Measurements from ENCODE around the gene SDK1. TPM values are rescaled to one million over a fixed set of nuclear protein-coding genes. Genes with fewer than 3 reads are reported as not detected.

Gene SDK1
- total RNA-seq, 2 experiments from 2014 or later: 0.19 to 0.36 TPM

GRCh38 chr7:3738964-3739363 lies 437.9 kb downstream of the SDK1 start:
- Histone ChIP-seq H3K4me2 (ENCODE audit: low read length) (no peak overlapping the region), H4K20me1 (ENCODE audit: insufficient read depth, low read length) (no peaks in the 10 kb centered on the region)
- POLR2A ChIA-PET: no interaction called here

DNA sequence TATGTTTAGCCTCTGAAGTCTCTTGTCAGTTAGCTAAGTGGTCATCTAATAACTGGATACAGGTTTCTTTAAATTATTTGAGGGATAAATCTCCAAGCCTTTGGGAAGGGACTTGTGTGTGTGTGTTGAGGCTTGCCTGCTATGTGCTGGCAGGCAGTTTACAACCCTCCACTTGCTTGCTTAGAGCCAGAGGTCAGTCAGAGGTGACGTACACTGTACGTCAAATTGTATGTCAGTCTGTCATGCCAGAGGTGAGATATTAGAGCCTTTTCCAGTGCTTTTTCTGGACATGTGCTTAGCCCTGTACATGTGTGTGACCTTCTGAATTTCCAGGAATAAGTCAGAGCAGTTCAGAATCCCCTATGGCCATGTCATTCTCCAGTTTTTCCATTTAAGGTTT lies 438.9 kb downstream of the SDK1 start:
- H3K4me1 ChIP-seq (ENCODE audit: insufficient read depth, low read length, poor library complexity, severe bottlenecking): peaks cover 3% of the 10 kb centered on the region
- BruUV-seq (replicated peaks): no TSS peak
- H3K27ac ChIP-seq (ENCODE audit: low read depth, low read length, poor library complexity, severe bottlenecking): no peak overlapping the region
- intact Hi-C loops (cut with micrococcal nuclease; ENCODE audit: unreplicated experiment): no loop called here
- no peak overlapping the region for H3K4me2 ChIP-seq (ENCODE audit: low read length)
- H3K4me3 ChIP-seq (ENCODE audit: low read depth, low read length, poor library complexity, severe bottlenecking): no peak overlapping the region
- TF ChIP-seq, protein P1, sequence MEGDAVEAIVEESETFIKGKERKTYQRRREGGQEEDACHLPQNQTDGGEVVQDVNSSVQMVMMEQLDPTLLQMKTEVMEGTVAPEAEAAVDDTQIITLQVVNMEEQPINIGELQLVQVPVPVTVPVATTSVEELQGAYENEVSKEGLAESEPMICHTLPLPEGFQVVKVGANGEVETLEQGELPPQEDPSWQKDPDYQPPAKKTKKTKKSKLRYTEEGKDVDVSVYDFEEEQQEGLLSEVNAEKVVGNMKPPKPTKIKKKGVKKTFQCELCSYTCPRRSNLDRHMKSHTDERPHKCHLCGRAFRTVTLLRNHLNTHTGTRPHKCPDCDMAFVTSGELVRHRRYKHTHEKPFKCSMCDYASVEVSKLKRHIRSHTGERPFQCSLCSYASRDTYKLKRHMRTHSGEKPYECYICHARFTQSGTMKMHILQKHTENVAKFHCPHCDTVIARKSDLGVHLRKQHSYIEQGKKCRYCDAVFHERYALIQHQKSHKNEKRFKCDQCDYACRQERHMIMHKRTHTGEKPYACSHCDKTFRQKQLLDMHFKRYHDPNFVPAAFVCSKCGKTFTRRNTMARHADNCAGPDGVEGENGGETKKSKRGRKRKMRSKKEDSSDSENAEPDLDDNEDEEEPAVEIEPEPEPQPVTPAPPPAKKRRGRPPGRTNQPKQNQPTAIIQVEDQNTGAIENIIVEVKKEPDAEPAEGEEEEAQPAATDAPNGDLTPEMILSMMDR (conservative IDR thresholded peaks at IDR 0.05; ENCODE audit: low read length): no peak
- no peak for TF ChIP-seq EZH2phosphoT487 (IDR thresholded peaks at IDR 0.05; ENCODE audit: borderline replicate concordance, low read depth, low read length)
- no peak for DNase-seq (ENCODE audit: low spot score)
- H3K9me3 ChIP-seq (ENCODE audit: low read length): peaks cover 5% of the 10 kb centered on the region; the same call in 1 of the 2 replicates
- H2AFZ ChIP-seq (ENCODE audit: low read length): no peak overlapping the region
- H3K79me2 ChIP-seq (ENCODE audit: insufficient read depth, low read depth, low read length): no peaks in the 10 kb centered on the region
- no peaks in the 10 kb centered on the region for H3K36me3 ChIP-seq (ENCODE audit: insufficient read depth, low read length)
- no peaks in the 10 kb centered on the region for H4K20me1 ChIP-seq (ENCODE audit: insufficient read depth, low read length)
- CTCF ChIA-PET (ENCODE audit: unreplicated experiment): no interaction called here
- POLR2A ChIA-PET: no interaction called here
- H3K9me2 ChIP-seq (ENCODE audit: insufficient read depth, low read length): no peaks in the 10 kb centered on the region

More at GRCh38 chr7:3738964-3739363, 437.9 kb downstream of the SDK1 start:
- peaks cover 5% of the 10 kb centered on the region; the same call in 1 of the 2 replicates for H3K9me3 ChIP-seq (ENCODE audit: low read length)
- no TSS peak for BruUV-seq (replicated peaks)
- no peak overlapping the region for H3K27ac ChIP-seq (ENCODE audit: low read depth, low read length, poor library complexity, severe bottlenecking)
- no peaks in the 10 kb centered on the region for H3K36me3 ChIP-seq (ENCODE audit: insufficient read depth, low read length)
- no peak for TF ChIP-seq EZH2phosphoT487 (IDR thresholded peaks at IDR 0.05; ENCODE audit: borderline replicate concordance, low read depth, low read length)
- intact Hi-C loops (cut with micrococcal nuclease; ENCODE audit: unreplicated experiment): no loop called here
- no peaks in the 10 kb centered on the region for H3K79me2 ChIP-seq (ENCODE audit: insufficient read depth, low read depth, low read length)
- H3K4me3 ChIP-seq (ENCODE audit: low read depth, low read length, poor library complexity, severe bottlenecking): no peak overlapping the region
- CTCF ChIA-PET (ENCODE audit: unreplicated experiment): no interaction called here
- H3K9me2 ChIP-seq (ENCODE audit: insufficient read depth, low read length): no peaks in the 10 kb centered on the region
- H3K4me1 ChIP-seq (ENCODE audit: insufficient read depth, low read length, poor library complexity, severe bottlenecking): peaks cover 3% of the 10 kb centered on the region
- no peak overlapping the region for H2AFZ ChIP-seq (ENCODE audit: low read length)
- no peak for DNase-seq (ENCODE audit: low spot score)

DNA sequence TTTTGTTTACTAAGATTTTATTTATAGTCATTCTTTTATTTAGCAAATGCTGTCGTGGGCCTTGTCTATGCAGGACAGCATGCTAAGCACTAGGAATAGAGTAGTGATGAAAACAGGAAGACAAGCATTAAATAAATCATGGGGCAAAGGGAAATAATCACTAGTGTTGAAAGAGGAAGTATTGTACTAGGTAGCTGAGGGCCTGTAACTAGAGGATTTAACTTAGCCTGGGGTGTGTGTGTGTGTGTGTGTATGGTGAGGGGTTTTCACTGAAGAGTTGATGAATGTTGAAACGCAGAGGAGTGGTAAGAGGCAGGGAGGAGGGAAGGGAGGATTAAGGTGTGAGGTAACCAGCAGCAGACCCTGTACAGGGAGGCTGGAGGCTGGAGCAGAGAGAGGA lies 446.4 kb downstream of the SDK1 start:
- DNase-seq (ENCODE audit: low spot score): peak; percentile 17
- TF ChIP-seq, protein P1 (conservative IDR thresholded peaks at IDR 0.05; ENCODE audit: low read length): no peak
- no peak for TF ChIP-seq EZH2phosphoT487 (IDR thresholded peaks at IDR 0.05; ENCODE audit: borderline replicate concordance, low read depth, low read length)
- Histone ChIP-seq H3K4me3 (ENCODE audit: low read depth, low read length, poor library complexity, severe bottlenecking) (no peak overlapping the region), H3K27ac (ENCODE audit: low read depth, low read length, poor library complexity, severe bottlenecking) (no peak overlapping the region), H3K36me3 (ENCODE audit: insufficient read depth, low read length) (no peaks in the 10 kb centered on the region), H3K9me2 (ENCODE audit: insufficient read depth, low read length) (no peaks in the 10 kb centered on the region), H2AFZ (ENCODE audit: low read length) (0 out of 2 replicates have a peak overlapping the region, but pooled peaks have one; percentile 38), H3K79me2 (ENCODE audit: insufficient read depth, low read depth, low read length) (no peaks in the 10 kb centered on the region), H3K4me1 (ENCODE audit: insufficient read depth, low read length, poor library complexity, severe bottlenecking) (peaks cover 3% of the 10 kb centered on the region), H3K9me3 (ENCODE audit: low read length) (no peaks in the 10 kb centered on the region), H3K4me2 (ENCODE audit: low read length) (0 out of 2 replicates have a peak overlapping the region, but pooled peaks have one; percentile 7), H4K20me1 (ENCODE audit: insufficient read depth, low read length) (no peaks in the 10 kb centered on the region)
- intact Hi-C loops (cut with micrococcal nuclease; ENCODE audit: unreplicated experiment): no loop called here
- BruUV-seq (replicated peaks): no TSS peak
- ChIA-PET POLR2A (no interaction called here), CTCF (ENCODE audit: unreplicated experiment) (no interaction called here)

Data from OCI-LY7 (cell line).